ENCODE measurements around the gene RASSF5.

RASSF5 gene

DNA sequence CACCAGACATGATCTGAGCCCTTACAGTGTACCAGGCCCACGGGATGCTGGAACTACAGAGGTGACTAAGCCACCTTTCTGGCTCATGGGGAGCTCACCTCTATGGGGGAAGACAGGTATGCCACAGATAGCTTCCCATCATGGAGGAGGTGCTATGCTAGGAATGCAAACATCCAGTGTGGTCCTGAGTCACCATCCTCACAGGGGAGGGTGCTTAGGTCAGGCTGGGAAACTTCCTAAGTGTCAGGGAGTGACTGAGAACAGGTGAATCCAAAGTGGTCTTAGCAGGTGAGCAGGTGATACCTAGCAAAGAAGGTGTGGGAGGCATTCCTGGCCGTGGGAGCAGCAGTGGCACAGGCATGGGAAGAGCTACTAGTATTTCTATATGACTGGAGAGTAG lies 8.6 kb upstream of the RASSF5 start:
- DNase-seq = no peak

- DNase-seq = no peak
Observed at GRCh38 chr1:206500046-206500445, 7.3 kb upstream of the RASSF5 start.

DNA sequence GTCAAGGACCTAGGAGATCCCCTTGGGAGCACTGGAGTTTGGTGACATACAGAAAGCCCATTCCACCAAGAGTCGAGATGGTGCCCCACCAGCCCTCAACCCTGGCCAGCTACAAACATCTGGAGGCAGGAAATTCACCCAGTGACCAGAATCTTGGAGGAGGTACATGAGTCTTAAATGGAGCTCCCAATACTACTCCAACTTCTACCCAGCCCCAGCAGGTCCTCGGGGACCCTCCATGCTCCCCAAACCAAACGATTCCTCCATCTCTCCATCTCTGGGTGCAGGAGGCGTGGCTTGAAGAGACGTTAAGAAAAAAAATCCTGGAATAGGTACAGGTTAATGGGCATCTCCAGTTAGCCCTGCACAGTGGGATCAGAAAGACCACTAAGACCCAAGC lies 5.5 kb upstream of the RASSF5 start:
- DNase-seq = no peak

DNA sequence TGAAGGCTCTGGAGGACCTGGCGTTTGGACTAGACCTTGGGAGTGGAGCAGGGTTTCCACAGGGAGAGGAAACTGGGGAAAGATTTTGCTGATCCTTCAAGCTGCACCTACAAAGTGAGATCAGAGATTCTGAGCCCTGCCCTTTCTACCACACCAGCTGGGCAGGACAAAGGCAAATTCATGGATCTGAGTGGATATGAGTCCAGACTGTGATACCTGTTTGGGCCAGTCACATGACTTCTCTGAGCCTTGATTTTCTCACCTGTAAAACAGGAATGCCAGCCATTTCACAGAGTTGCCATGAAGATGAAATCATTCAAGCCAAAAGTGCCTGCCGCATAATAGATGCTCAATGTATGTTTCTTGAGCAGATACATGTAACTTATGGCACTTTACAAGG lies 4.9 kb upstream of the RASSF5 start:
- no peak for DNase-seq

- DNase-seq = no peak
Observed at GRCh38 chr1:206502812-206503211, 4.5 kb upstream of the RASSF5 start.

GRCh38 chr1:206503591-206504362 lies 3.6 kb upstream of the RASSF5 start:
- DNase-seq = no peak

GRCh38 chr1:206504363-206504713 lies 3.0 kb upstream of the RASSF5 start:
- no peak for DNase-seq

GRCh38 chr1:206505702-206506355 lies 1.5 kb upstream of the RASSF5 start:
- no peak for DNase-seq

DNA sequence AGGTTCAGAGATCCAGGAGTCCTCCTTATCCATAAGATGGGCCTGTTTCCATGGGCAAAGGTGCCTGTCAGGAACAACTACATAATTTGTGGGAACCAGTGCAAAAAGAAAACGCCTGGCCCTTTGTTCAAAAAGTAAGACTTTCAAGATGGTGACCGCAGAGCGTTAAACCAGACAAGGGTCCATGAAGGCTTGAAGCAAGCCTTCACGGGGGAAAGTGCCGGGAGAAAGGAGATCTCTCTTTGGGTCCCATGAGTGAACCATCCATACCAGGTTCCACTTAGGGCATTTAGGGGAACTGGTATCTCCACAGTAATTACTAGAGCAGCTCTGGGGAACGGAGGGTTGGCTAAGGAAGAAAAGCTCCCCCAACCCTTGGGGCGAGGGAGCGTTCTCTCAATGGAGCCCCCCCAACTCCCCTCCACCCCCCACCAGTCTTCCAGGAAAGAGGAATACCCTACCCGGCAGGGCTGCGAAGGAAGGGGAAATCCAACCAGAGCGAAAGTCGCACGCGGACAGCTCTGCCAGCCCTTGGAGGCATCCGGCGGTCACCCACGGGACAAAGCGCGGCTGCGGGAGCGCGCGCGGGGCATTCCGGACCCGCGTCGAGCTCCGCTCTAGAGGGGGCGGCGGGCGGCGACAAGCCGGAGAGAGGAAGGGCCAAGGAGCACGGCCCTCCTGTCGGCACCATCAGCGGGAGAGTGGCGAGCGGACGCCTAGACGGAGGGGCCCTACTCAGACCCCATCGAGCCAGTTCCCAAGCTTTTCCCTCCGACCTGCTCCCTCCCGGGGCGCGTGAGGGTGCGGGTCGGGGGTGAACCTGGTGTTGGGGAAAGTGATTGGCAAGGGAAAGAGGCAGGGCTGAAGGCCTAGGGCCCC lies 687 bp upstream of the RASSF5 start:
- no peak for DNase-seq

DNA sequence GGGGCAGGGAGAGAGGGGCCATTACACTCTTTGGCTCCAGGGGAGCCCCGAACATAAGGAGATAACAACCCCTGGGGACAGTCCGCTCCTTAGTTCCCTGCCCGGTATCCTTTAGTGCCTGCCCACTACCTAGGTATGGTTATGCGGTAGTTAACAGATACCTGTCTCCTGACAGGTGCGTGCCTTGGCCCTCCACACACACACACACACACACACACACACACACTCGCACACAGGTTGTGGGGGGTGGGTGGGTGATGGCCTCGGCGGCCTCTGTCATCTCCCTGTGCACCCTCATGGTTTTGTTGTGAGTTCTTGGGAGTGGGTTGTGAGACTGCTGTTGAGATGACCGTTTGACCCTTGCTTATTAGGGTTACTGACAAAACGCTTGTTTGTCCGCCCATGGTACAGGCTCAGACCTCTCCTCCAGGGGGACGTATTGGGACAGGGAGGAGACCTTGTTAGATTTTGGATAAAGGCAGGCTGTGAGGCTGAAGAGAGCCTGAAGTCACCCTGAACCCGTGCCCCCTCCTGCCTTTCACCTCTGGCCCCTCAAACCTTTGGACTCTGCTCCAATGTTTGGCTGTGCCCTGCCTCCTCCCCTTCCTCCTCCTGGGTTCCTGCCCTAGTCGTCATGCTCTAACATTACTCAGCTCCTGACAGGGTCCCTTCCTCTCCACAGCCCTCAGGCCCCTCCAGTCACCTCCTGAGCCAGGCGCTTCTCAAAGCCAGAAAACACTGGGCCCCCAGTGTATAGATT lies 979 bp downstream of the RASSF5 start:
- DNase-seq = no peak

DNA sequence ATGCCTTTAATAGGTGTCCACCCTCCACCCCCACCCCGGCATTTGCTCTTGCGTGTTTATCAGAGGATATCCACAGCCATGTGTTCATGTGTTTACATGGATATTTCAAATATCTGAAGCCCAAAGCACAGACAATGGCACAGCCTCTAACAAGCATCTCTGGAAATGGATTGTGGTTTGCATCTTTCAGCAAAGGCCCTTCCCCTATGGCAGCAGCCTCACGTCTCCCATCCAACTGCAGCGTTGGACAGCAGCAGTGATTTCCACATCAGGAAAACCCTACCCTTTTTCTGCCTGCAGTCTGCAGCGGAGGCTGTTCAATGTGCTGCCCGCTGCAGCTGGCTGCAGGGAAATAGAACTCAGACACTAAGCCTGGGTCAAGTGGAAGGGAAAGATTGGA lies 1.6 kb downstream of the RASSF5 start:
- no peak for DNase-seq

DNA sequence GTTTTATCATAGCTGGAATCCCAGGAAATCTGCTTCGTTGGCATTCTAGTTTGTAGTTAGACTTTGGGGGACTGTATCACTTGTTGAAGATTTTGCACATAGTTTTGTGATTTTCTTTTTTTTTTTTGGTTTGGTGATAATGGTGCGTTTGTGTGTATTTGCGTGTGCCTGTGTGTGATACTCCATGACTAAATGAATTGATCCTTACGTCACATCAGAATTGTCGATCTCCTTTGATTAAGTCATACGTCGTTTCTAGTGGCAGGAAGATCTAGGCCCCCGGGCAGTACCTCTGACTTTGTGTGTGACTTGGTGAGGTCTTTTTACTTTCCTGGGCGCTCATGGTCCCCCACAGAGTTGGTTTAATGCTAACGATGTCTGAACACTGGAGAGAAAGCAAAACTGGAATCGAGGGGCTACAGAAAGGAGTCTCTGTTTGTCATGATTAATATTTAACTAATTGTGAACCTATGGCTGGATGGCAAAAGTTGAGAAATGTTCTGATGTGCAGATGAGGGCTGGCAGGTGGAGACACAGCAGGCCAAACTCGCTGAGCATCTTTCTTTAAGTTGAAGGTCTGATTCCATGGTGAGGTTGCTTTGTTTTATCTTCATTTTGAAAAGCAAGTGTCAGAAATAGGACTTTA lies 2.4 kb downstream of the RASSF5 start:
- no peak for DNase-seq

DNA sequence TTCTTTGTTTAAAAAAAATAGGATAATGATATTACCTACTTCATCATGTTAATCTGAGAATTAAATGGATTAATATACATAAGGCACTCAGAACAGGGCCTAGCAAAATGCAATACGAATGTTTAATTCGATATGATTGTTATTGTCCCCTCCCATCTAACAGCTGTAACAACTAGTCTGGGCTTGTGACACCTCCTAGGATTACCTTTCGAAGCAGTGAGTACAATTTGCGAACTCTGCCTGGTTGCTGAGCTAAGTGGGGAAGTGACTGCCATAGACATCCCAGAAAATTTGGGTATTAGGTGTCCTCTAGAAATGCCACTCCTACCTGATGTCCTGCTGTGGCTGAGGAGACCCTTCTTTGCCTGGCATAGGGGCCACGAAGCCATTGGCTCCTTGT lies 3.0 kb downstream of the RASSF5 start:
- no peak for DNase-seq

- no peak for DNase-seq
Observed at GRCh38 chr1:206511362-206512057, 4.2 kb downstream of the RASSF5 start.

GRCh38 chr1:206512058-206512850 lies 4.9 kb downstream of the RASSF5 start:
- DNase-seq = no peak

GRCh38 chr1:206512851-206513180 lies 5.5 kb downstream of the RASSF5 start:
- no peak for DNase-seq

DNA sequence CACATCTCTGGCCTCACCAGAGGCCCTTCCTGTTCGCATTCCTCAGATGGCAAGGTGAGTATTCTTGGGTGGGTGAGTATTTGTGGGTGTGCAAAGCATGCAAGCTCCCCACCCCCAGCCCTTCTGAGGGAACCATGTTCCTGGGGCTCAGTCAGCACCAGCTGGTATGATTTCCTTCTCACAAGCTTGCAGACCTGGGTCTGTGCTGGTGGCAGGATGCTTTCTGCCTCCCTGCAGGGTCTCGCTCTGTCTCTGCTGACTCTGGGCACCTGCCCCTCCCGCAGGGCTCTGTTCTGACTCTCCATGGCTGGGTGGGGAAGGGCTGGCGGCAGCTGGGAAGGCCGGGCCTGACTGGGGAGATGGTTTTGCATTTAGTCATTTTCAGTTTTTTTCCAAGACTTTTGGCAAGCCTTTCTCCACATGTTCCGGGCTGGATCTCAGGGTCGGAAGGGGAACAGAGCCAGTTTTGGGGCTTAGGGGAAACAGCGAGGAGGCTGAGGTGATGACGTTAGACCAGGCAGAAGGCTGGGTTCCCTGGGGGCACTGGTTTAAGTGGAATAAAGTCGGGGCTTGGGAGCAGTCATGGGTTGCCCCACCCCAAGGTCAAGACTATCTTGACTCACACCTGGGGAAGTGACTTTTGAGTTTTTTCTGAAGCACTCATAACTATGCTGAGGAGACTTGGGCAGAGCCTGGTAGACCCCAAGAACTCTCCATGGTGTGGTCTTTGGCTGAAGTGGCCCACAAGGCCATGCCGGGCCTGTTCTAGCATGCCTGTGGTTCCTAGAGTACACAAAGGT lies 6.2 kb downstream of the RASSF5 start:
- DNase-seq = no peak

- DNase-seq = no peak
Observed at GRCh38 chr1:206514813-206515387, 7.6 kb downstream of the RASSF5 start.

- no peak for DNase-seq
Observed at GRCh38 chr1:206516728-206516990, 9.3 kb downstream of the RASSF5 start.

GRCh38 chr1:206517784-206518183 lies 10.5 kb downstream of the RASSF5 start:
- no peak for DNase-seq

All from SHP77 treated with DMSO at 0.1 percent for 48 hours (cell line).